ENCODE measurements around the gene CCSER1. TPM values are rescaled to one million over a fixed set of nuclear protein-coding genes. Genes with fewer than 3 reads are reported as not detected.
"Not testable (repeated sequence)": the region's sequence is repeated elsewhere in the genome, so short reads cannot be mapped to it uniquely, and the experiment has no call there.

The CCSER1 gene
- total and polyA plus RNA-seq, 4 donors = 0.61 to 23.0 (median 3.8) TPM

- Histone ChIP-seq H3K27me3 (ENCODE audit: control insufficient read depth in 3 of 3, insufficient read depth in 3 of 3, low read length in 2 of 3) (no peaks in the 10 kb centered on the region), H3K4me3 (no peak overlapping the region), H3K36me3 (ENCODE audit: control insufficient read depth in 4 of 4, insufficient read depth in 4 of 4, low read length in 4 of 4) (no peaks in the 10 kb centered on the region), H3K4me1 (ENCODE audit: control insufficient read depth in 5 of 5, insufficient read depth in 5 of 5, low read length in 5 of 5) (no peaks in the 10 kb centered on the region), H3K9me3 (ENCODE audit: control insufficient read depth in 4 of 4, insufficient read depth in 3 of 4, low read length in 3 of 4) (no peaks in the 10 kb centered on the region), H3K9ac (ENCODE audit: insufficient read depth in 1 of 2, low read length in 2 of 2) (no peak overlapping the region), H3K27ac (ENCODE audit: low read depth in 1 of 2, low read length in 1 of 2) (no peak overlapping the region)
- ATAC-seq (ENCODE audit: insufficient read depth, low FRiP score) (no peak), DNase-seq (no peak)
- no peak for TF ChIP-seq CTCF (IDR thresholded peaks at IDR 0.05; ENCODE audit: control extremely low read depth, extremely low read depth)
These were observed 1218.4 kb downstream of the CCSER1 start for GRCh38 chr4:91345632-91346031.

GRCh38 chr4:91356496-91356895 lies 1229.3 kb downstream of the CCSER1 start:
- H3K9me3 ChIP-seq (ENCODE audit: control insufficient read depth in 4 of 4, insufficient read depth in 3 of 4, low read length in 3 of 4); H3K4me1 ChIP-seq (ENCODE audit: control insufficient read depth in 5 of 5, insufficient read depth in 5 of 5, low read length in 5 of 5); H3K27me3 ChIP-seq (ENCODE audit: control insufficient read depth in 3 of 3, insufficient read depth in 3 of 3, low read length in 2 of 3); ATAC-seq (ENCODE audit: insufficient read depth, low FRiP score); DNase-seq; H3K27ac ChIP-seq (ENCODE audit: low read depth in 1 of 2, low read length in 1 of 2); H3K4me3 ChIP-seq; H3K36me3 ChIP-seq (ENCODE audit: control insufficient read depth in 4 of 4, insufficient read depth in 4 of 4, low read length in 4 of 4); H3K9ac ChIP-seq (ENCODE audit: insufficient read depth in 1 of 2, low read length in 2 of 2): not testable (repeated sequence)
- WGBS, 2 donors = 83 to 88% methylated on average over 4 of the region's 4 CpGs

- not testable (repeated sequence) for H3K4me1 ChIP-seq (ENCODE audit: control insufficient read depth in 5 of 5, insufficient read depth in 5 of 5, low read length in 5 of 5); H3K4me3 ChIP-seq; H3K36me3 ChIP-seq (ENCODE audit: control insufficient read depth in 4 of 4, insufficient read depth in 4 of 4, low read length in 4 of 4); ATAC-seq (ENCODE audit: insufficient read depth, low FRiP score); DNase-seq; H3K9me3 ChIP-seq (ENCODE audit: control insufficient read depth in 4 of 4, insufficient read depth in 3 of 4, low read length in 3 of 4); H3K27me3 ChIP-seq (ENCODE audit: control insufficient read depth in 3 of 3, insufficient read depth in 3 of 3, low read length in 2 of 3); H3K9ac ChIP-seq (ENCODE audit: insufficient read depth in 1 of 2, low read length in 2 of 2); H3K27ac ChIP-seq (ENCODE audit: low read depth in 1 of 2, low read length in 1 of 2)
- WGBS, 2 donors = 76 to 83% methylated on average over 3 of the region's 3 CpGs
These were observed 1230.8 kb downstream of the CCSER1 start for GRCh38 chr4:91358016-91358415.

GRCh38 chr4:91358621-91359020 lies 1231.4 kb downstream of the CCSER1 start:
- not testable (repeated sequence) for H3K4me3 ChIP-seq; H3K4me1 ChIP-seq (ENCODE audit: control insufficient read depth in 5 of 5, insufficient read depth in 5 of 5, low read length in 5 of 5); H3K9me3 ChIP-seq (ENCODE audit: control insufficient read depth in 4 of 4, insufficient read depth in 3 of 4, low read length in 3 of 4); H3K9ac ChIP-seq (ENCODE audit: insufficient read depth in 1 of 2, low read length in 2 of 2); ATAC-seq (ENCODE audit: insufficient read depth, low FRiP score); H3K27me3 ChIP-seq (ENCODE audit: control insufficient read depth in 3 of 3, insufficient read depth in 3 of 3, low read length in 2 of 3); DNase-seq; H3K27ac ChIP-seq (ENCODE audit: low read depth in 1 of 2, low read length in 1 of 2); H3K36me3 ChIP-seq (ENCODE audit: control insufficient read depth in 4 of 4, insufficient read depth in 4 of 4, low read length in 4 of 4)
- 83 to 95% methylated on average over 13 of the region's 13 CpGs for WGBS, 2 donors

GRCh38 chr4:91359041-91360031 lies 1232.1 kb downstream of the CCSER1 start:
- ATAC-seq (ENCODE audit: insufficient read depth, low FRiP score) (no peak), DNase-seq (no peak)
- H3K27me3 ChIP-seq (ENCODE audit: control insufficient read depth in 3 of 3, insufficient read depth in 3 of 3, low read length in 2 of 3) = no peaks in the 10 kb centered on the region
- H3K4me3 ChIP-seq = no peak overlapping the region
- no peak overlapping the region for H3K27ac ChIP-seq (ENCODE audit: low read depth in 1 of 2, low read length in 1 of 2)
- H3K4me1 ChIP-seq (ENCODE audit: control insufficient read depth in 5 of 5, insufficient read depth in 5 of 5, low read length in 5 of 5) = no peaks in the 10 kb centered on the region
- no peak overlapping the region for H3K9ac ChIP-seq (ENCODE audit: insufficient read depth in 1 of 2, low read length in 2 of 2)
- WGBS, 2 donors = 68 to 91% methylated on average over 8 of the region's 8 CpGs
- H3K9me3 ChIP-seq (ENCODE audit: control insufficient read depth in 4 of 4, insufficient read depth in 3 of 4, low read length in 3 of 4) = peaks cover 0 to 3% (median 0%) of the 10 kb centered on the region in 4 donors
- H3K36me3 ChIP-seq (ENCODE audit: control insufficient read depth in 4 of 4, insufficient read depth in 4 of 4, low read length in 4 of 4) = no peaks in the 10 kb centered on the region
- no peak for TF ChIP-seq CTCF (IDR thresholded peaks at IDR 0.05; ENCODE audit: control extremely low read depth, extremely low read depth)
